Endometrium (tissue), 2 donors: ENCODE measurements around the gene SEMA4C.
"Not testable (repeated sequence)": the region's sequence is repeated elsewhere in the genome, so short reads cannot be mapped to it uniquely, and the experiment has no call there.

Experiments
- FAIRE-seq: peaks from 2 replicates; lab custom pipeline; 2012; peaks lifted over from hg19 to GRCh38; lab: Jason Lieb, UNC
- donor health status: control.
- donor health status: control.

SEMA4C gene

DNA sequence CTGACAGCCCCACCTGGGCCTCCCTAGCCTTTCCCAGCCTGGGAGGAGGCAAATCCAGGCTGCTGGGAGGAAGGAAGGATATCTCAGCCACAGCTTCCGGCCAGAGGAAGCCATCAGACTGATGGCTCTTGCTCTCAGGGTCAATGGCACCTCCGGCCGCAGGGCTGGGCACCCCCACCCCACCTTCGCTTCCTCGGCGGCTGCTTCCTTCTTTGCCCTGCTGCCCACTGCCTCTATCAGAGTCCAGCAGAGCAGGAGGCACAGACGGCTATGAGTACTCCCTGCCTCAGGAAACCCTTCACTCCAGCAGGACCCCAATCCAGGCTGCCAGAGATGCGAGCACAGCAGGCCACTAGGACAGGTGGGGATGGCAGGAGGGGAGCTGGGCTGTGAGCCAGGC lies 3.3 kb downstream of the SEMA4C start:
- FAIRE-seq = no peak

DNA sequence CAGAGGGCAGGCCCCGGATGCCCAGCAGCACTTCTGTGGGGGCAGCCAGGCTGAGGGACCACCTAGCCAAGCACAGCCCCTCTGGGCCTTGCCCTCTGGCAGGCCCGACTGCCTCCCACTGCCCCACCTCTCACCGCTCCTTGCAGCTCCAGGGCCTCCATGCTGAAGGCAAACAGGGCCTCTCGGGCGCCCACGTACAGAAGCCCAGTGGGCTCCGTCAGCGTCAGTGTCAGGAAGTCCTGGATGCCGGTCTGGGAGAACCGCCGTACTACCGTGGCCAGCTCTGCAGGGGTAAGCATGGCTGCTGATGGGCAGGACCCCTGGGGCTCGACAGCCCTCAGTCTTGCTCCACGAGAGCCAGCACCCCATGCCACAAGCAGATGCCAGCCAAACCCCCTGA lies 3.7 kb downstream of the SEMA4C start:
- no peak for FAIRE-seq

DNA sequence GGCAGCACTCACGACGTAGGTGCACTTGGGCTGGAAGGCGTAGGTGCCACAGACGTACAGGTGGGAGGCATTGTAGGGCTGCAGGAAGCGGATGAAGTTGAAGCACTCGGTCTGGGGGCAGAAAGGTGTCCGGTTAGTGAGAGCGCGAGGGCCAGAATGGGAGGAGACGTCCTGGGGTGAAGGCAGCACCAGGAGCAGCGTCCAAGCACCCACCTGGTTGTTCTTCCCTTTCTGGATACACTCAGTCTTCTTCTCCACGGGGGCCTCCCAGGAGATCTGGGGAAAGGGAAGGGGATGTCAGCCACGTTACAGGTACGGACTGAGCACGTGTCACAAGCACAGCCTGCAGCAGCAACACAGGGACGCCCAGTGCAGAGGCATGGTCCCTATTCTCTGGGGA lies 4.2 kb downstream of the SEMA4C start:
- no peak for FAIRE-seq

DNA sequence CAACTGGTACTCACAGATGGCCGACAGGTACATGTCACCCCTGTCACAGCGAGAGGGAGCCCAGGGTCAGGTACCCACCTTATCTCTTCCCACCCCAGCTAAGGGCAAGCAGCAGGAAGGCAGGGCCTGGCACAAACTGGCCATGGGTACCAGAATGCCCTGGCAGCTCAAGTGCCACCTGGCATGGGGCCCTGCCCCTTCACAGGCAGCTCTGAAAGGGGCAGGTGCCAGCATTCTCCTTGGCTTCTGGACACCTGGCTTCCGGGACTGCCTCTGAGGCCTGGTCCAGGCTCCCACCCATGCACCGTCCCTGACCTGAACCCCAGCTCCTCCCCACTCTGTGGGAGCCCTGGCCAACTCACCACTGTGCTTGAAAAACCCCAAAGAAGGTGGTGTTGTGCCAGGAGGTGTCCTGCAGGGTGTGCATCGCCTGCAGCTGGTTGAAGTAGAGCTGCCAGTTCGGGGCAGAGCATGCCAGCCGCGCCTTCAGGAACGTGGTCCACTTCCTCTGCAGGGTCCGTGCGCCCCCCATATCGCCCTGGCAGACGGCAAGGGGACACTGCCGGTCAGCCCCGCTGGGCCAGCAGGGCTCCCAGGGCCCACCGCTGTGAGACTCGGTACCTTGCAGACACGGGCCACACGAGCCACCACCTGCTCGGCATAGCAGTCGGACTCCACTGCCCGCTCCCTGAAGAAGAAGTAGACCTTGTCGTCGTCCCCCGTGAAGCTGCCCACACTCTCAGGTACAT lies 5.4 kb downstream of the SEMA4C start:
- FAIRE-seq = no peak

DNA sequence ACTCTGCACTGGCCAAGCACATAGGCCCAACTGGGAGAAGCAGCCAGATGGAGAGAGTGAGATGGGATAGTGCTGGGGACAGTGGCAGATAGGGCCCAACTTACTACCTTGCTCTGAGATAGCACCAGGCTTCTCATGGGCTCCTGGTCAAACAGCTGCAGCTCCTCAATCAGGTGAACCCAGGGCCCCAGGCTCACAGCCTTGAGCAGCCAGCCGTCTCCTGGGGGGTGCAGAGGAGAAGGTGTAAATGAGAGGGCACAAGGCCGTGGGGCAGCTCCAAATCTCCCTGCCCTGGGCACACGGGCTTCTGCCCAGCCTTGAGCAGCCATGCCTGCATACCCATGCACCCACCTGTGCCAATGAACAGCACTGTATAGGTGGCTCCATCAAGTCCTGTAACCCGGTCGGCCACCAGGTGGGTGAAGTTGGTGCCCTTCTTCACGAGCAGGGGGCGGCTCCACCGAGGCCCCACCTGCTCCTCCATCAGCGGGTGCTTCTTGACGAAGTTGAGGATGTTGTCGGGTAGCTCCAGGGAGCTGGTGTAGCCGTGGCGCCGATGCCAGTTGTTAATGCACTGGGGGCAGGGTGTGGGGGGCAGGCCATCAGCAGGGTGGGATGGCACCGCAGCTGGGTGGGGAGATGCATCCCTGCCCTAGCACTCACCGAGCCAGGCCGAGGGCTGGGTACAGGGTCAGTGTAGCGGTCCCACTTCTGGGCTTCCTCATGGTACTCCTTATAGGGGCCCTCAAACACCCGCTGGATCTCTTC lies 6.1 kb downstream of the SEMA4C start:
- FAIRE-seq = no peak

DNA sequence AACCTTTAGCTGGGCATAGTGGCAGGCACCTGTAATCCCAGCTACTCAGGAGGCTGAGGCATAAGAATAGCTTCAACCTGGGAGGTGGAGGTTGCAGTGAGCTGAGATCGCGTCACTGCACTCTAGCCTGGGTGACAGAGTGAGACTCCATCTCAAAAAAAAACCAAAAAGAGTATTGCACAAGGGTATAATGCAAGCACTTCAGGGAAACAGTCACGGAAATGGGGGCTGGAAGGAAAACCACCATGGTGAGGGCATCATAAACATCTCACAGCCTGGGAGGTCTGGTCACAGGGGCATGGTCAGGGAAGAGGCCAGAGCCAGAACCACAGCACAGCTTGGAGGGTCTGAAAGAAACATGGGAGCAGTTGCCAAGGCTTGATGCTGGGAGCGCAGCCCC lies 6.8 kb downstream of the SEMA4C start:
- not testable (repeated sequence) for FAIRE-seq

DNA sequence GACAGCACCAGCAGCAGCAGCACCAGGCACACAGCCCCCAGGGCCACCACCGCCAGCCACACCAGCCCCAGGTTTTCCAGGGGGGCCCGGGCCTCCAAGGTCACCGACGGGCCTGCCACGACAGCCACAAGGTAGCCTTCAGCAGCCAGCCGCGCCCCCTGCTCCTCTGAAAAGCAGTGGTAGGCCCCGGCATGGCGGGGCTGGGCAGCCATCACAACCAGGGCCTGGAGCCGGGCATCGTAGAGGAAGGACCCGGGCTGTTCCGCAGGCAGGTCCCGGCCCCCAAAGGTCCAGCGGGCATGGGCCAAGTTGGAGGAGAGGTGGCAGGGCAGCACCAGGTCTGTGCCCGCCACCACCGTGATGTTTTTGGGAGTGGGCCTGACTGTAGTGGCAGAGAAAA lies 8.8 kb downstream of the SEMA4C start:
- FAIRE-seq = no peak

DNA sequence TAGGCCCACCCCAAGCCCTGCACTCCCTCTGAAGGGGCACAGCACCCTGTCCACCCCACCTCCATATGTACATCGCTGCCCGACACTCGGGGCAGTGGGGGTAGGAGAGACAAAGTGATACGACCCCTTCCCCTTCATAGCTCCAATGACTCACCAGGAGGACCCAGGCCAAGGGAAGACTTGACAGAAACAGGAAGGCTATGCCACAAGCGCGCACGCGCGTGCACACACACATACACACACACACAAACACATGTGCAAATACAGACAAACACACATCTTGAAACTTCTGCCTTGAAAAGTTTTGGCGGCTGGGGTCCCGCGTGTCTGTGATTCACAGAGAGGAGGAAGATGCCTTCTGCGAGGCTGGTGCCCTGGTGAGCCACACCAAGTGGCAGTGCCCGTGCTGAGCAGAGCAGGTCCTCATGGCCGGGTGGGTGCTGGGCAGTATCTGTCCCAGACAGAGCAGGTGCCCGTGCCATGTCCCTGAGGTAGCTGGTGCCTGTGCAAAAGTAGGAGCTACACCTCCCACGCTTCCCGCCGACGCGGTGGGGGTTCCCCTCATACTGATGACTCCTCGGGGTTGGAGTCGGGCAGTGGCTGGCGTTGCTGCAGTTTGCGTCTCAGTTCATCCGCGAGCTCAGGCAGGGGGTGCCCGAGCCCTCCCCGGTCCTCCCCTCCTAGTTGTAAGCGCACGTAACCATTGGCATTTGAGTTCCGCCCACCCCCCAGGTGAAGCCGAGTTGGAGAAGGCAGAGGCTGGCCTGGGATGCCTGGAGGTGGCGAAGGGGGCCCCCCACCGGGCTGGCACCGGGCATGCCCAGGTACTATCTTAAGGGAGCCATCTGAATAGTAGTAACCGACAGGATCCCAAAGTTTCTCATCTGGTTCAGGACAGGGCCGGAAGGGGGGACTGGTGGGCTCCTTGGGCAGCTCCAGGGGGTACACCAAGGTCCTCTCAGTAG lies 9.5 kb downstream of the SEMA4C start:
- FAIRE-seq = no peak

DNA sequence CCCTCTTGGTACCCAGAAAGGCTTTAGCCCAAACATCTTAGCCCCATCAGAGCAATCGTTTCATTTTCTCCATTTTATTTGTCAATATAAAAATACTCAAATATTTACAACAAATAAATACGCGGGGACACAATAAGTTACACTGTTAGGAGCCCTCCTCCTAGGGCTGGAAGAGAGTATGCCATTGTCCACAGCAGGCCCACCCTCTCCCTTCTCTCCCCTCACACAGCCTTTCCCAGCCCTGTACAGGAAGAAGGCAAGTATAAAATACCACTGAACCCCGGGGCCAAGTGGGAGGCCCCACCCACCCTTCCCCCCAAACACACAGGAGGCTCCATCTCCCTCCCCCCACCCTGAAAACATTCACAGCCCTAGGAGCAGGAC lies 10.2 kb downstream of the SEMA4C start:
- no peak for FAIRE-seq

DNA sequence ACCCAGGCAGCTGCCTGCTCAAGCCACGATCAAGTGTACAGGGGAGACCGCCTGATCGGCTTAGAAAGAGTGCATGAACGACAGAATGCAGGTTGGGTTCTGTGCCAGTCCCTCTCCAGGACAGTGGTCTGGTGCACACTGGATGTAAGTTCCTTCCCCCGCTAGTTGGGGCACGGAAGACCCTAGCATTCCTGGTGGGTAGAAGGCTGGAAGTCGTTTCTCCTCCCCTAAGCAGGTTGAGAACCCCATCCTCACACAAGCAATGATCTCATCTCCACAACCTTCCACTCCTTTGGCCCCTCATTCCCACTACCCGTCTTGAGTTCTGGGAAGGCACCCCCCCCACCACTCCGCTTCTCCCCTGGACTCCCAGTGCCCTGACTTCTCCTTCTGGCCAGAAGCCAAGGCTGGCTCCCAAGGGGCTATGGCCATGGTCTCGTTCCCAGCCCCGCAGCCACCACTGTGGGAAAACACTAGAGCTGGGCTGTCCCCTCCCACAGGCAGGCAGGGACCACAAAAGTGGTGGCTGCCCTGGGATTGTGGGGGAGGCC lies 10.7 kb downstream of the SEMA4C start:
- no peak for FAIRE-seq

DNA sequence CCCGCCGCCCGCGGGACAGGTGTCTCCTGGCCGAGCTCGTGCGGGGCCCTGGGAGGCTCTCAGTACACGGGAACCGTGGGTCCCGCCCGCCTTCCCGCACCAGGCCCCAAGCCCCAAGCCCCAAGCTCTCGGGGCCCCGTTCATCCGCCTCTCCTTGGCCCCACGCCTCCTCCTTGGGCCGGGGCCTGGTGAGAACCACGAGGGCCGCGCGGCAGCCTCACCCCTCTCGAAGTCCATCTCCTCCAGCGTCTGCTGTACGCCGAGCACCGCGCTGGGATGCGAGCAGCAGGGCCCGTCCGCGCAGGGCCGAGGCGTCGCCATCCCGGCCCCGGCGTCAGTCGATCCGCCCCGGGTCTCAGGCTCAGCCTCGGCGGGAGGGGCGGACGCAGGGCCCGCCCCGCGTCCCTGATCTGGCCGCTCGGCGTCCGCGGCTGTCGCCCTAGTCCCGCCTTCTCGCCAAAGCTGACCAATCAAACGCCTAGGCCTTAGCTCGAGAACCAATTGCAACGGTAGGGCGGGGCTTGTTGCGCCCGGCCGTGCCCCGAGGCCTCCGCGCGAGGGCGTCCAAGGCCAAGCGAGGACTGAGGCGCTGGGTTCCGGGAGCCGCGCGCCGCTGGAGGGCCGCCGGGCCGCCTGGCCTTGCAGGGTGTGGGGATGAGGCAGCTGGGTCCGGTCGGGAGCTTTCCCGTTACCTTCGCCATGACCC lies 12.1 kb downstream of the SEMA4C start, which contains the start of gene ANKRD39:
Gene ANKRD39 (minus strand): TSS at position 350 of the 706 bp plus-strand sequence. CDS start 29 bp downstream, at position 321.
- no peak for FAIRE-seq

DNA sequence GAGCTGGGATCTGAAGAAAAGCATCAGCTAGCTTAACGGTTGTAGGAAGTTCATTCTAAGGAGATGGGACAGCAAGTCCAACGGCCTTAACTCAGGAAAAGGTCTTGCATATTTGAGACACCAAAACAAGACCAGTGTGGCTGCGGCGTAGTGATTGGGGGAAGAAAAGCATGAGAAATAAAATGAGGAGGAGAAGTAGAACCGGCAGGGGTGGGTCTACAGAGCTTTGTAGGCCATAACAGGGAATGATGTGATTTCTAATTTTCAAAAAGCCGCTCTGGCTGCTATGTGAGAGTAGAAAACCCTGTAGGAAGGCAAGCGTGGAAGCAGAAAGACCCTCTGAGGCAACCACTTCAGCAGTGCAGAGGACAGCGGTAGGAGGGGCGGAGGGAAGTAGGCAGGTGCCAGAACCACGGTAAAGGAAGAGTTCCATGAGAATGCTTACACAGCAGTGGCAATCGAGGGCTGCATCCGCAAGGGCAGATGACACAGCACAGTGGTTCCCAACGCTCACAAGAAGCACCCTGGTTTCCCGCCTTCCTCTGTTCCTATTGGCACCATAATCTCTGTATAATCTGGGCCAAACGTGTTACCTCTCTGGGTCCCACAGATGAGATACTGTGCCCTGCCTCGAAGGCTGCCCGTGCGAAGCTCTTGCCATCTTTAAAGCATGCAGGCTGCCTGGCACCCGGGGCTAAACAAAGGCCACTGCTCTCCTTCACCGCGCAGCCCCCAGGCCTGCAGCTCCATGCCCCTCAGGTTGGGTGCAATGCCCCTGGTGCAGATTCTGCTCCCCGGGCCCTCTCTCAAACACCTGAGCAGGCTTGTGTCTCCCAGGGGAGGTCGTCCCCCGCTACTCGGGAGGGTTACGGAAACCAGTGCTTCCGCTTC lies 12.9 kb downstream of the SEMA4C start:
- no peak for FAIRE-seq

DNA sequence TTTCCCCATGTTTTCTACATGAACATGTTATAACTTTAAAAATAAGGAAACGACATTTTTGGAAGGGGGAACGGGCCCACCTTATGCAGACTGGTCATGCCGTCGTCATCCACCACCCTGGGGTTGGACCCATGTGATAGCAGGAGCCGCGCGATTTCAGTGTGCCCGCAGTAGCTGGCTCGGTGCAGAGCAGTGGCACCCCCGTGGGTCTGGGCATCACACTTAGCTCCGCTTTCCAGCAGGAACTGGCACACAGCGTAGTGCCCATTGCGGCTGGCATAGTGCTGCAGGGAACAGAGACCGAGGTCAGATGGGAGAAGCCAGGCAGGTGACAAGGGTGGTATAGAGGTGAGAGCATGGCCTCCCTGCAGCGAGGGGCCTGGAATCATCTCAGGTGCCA lies 16.6 kb downstream of the SEMA4C start:
- FAIRE-seq = no peak

DNA sequence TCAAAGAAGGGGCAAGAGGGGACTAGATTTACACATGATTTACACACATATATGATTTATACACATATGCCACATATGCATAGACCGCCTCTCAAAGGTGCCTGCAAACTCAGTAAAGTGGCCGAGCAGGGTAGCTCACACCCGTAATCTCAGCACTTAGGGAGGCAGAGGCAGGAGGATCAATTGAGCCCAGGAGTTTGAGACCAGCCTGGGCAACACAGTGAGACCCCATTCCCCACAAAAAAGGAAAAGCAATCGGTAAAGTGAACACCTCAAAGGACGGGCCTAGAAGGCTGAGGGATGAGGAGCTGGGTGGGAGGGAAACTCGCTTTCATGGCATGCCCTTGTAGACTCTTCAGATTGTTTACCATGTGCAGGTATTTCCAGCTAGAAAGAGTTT lies 17.2 kb downstream of the SEMA4C start:
- FAIRE-seq = no peak

DNA sequence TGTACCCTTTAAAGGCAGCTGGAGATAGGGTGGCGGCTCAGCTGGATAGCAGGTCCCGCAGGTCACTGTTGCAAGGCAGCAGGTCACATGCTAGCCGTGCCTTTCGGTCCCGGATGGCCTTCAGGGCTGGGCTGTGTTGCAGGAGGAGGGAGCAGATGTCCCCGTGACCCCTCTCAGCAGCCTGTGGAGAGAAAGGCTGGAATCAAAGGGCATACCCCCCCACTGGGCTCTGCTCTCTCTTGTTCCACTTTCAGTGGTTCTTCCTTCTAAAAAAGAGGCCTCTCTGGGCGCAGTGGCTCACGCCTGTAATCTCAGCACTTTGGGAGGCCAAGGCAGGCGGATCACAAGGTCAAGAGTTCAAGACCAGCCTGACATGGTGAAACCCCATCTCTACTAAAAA lies 21.6 kb downstream of the SEMA4C start:
- no peak for FAIRE-seq

DNA sequence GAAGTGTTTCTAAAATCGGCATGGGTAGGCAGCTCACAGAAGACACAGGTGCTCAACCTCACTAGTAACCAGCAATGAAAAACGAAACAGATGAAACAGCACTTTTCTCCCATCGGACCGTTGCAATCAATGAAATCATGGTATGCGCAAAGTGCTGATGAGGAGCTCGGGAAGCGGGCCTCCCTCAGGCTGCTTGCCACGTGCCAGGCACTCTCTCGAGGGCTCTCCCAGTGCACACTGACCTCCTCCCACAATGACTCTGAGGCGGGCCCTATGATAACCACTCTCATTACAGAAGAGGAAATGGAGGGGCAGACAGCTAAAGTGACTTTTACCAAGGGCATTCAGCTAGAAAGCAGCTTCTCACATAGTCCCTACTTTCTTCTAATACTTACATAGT lies 22.3 kb downstream of the SEMA4C start:
- no peak for FAIRE-seq

DNA sequence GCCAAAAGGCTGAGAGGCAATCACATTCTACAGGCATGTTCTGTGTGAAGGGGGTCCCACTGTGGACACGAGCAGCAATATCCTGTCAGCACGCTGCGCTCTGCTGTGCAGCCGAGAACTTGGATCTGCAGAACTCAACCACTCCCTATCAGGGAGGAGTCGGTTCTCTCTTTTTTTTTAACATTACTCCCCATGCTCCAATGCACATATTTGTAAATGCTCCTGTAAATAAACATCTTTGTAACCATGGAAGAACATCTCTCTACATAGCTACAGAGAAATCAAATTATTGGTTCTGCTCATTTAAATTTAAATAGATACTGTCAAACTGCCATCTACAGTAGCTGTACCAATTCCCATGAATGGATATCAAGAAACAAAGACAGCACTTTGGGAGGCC lies 23.1 kb downstream of the SEMA4C start:
- FAIRE-seq = no peak

DNA sequence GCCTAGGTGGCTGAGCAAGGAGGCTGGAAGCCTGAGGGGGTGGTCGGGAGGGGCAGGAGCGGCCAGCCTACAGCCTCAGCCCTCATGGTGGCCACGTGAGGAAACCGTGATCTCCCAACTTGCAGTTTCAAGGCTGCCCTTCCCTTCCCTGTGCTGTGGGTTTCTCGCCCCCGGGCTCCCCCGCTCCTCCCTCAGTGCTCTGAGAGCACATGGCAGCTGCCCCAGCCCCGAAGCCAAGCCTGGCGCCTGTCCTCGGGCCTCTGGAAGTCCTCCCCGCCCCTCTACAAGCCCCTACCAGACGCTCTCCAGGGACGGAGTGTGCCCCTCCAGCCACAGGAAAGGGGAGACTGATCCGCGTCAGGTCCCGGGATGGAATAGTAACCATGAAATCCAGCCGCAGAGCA lies 25.5 kb downstream of the SEMA4C start:
- FAIRE-seq = no peak

DNA sequence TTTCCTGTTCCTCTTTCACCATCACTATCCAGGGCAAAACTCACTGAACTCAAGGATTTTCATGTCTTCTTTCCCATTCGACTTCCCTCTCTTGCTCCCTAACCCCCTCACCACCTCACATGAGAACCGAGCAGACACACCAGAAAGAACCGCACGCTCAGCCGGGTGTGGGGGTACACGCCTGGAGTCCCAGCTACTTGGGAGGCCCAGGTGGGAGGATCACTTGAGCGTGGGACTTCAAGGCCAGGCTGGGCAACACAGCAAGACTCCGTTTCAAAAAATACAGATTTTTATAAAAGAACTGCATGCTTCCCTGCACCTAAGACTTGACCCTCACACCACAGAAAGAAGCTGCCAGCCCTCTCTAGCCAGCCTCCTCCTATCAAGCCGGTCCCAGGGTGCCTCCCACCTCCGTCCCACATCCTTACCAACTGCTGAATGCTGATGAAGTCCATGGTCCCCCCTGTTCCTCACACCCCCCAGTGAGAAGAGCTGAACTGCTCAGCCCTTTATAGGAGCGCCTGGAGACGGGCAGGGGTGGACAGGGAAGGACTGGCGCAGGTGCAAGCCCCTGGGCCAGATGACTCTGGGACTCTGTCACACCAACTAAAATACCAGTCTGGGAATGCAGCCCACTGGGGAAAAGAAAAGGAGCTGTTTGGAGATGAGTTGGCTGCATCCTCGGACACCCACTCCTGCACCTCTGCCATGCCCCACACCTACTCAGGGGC lies 26.2 kb downstream of the SEMA4C start, which contains the start of gene ANKRD23:
Gene ANKRD23 (minus strand): TSS at position 484 of the 731 bp plus-strand sequence. CDS start 29 bp downstream, at position 455.
- no peak for FAIRE-seq

DNA sequence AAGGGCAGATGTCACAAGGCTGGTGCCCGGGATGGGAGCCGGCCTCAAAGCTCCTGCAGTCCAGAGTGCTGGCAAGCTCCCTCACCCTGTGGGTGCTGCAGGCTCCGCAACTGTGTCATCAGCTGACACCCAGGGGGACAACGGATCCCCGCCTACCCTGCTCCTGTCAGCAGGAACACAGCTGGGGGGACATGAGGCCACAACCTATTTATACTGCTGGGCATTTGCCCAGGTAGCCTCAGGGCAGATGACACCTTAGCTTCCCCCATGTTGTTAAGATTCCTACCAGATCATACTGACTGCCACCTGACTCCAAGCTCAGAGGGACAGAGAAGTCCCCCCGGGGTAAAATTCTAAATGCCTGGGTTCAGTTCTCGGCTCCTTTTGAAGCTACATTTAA lies 27.3 kb downstream of the SEMA4C start:
- no peak for FAIRE-seq
